Measurements from ENCODE around the gene CDY2B. TPM values are rescaled to one million over a fixed set of nuclear protein-coding genes. Genes with fewer than 3 reads are reported as not detected.
"Not testable (repeated sequence)": the region's sequence is repeated elsewhere in the genome, so short reads cannot be mapped to it uniquely, and the experiment has no call there.

The CDY2B gene, protein sequence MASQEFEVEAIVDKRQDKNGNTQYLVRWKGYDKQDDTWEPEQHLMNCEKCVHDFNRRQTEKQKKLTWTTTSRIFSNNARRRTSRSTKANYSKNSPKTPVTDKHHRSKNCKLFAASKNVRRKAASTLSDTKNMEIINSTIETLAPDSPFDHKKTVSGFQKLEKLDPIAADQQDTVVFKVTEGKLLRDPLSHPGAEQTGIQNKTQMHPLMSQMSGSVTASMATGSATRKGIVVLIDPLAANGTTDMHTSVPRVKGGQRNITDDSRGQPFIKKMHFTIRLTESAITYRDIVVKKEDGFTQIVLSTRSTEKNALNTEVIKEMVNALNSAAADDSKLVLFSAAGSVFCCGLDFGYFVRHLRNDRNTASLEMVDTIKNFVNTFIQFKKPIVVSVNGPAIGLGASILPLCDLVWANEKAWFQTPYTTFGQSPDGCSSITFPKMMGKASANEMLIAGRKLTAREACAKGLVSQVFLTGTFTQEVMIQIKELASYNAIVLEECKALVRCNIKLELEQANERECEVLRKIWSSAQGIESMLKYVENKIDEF
- not detected for total RNA-seq

DNA sequence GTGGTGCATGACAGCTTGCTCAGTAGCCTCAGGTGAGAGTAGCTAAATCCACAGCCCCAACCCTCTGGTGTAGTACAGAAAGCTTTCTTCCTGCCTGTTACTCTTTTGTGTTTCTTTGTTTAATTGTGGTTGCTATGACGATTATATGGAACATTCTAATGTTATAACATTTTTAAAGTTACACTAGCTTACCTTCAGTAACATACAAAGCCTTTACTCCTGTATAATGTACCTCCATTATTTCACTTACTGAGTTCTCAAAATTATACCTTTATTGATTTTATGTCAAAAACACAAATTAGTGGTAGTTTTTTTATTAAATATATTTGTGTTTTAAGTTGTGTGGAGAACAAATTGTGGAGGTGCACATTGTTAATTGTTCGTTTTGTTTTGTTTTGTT is at the start of gene CDY2B:
TSS of gene CDY2B (minus strand) at position 101 of the 400 bp plus-strand sequence. CDS start 328 bp downstream, outside the sequence.
- H3K27me3 Mint-ChIP-seq; H3K27ac Mint-ChIP-seq; H3K4me3 Mint-ChIP-seq; DNase-seq; H3K36me3 Mint-ChIP-seq; POLR2A ChIA-PET; H3K4me1 Mint-ChIP-seq; H3K9me3 Mint-ChIP-seq; ATAC-seq (ENCODE audit: low read depth): not testable (repeated sequence)

DNA sequence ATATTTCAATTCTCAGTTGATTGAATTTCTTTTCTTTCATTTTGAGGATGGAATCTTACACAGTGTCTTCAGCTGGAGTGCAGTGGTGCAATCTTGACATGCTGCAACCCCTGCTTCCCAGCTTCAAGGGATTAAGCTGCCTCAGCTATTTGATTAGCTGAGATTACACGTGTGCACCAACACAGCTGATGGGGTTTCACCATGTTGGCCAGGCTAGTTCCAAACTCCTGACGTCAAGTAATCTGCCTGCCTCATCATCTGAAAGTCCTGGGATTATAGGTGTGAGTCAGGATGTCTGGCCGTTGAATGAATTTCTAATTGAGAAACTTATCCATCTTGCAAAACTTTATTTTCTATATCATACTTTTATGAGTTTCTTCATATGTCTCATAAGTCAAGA is 28.0 kb upstream of the CDY2B start:
- ATAC-seq (ENCODE audit: low read depth); H3K9me3 Mint-ChIP-seq; H3K27ac Mint-ChIP-seq; H3K36me3 Mint-ChIP-seq; POLR2A ChIA-PET; DNase-seq; H3K27me3 Mint-ChIP-seq; H3K4me1 Mint-ChIP-seq; H3K4me3 Mint-ChIP-seq: not testable (repeated sequence)

DNA sequence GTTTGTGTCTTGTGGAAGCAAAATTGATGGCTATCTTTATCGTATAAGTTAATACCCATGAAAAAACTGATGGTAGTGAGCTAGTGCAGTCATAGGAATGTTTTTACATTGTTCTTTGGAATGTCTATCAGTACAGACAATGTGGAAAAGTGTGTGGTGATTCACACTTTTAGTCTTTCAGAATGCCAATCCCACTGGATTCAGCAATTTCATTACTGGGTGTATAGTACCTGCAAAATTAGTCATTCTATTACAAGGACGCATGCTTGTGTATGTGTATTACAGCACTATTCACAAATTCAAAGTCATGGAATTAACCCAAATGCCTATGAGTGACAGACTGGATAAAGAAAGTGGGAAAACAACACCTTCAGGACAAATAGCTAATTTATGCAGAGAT is 27.3 kb upstream of the CDY2B start:
- H3K9me3 Mint-ChIP-seq; H3K27me3 Mint-ChIP-seq; H3K4me3 Mint-ChIP-seq; ATAC-seq (ENCODE audit: low read depth); DNase-seq; H3K36me3 Mint-ChIP-seq; H3K4me1 Mint-ChIP-seq; POLR2A ChIA-PET; H3K27ac Mint-ChIP-seq: not testable (repeated sequence)

DNA sequence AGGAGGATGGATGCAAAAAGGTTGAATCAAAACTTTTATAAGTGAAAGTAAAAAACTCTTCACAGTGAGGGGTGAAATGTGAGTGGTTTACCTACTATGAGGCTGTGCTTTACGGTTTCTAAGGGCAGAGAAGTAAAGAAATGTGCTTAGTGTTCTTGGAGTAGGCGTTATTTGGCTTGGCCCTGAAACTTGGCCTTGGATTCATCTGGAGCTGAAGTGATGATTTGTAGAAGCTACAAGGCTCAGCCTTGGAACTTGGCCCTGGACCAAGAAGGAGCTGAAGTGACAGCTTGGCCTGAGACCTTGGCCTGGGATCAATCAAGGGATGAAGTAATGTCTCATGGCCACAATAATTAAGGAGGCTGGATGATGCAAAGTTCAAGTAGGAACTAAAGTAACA is 1.7 kb upstream of the CDY2B start:
- ATAC-seq (ENCODE audit: low read depth); H3K4me1 Mint-ChIP-seq; DNase-seq; H3K4me3 Mint-ChIP-seq; H3K9me3 Mint-ChIP-seq; POLR2A ChIA-PET; H3K36me3 Mint-ChIP-seq; H3K27ac Mint-ChIP-seq; H3K27me3 Mint-ChIP-seq: not testable (repeated sequence)

DNA sequence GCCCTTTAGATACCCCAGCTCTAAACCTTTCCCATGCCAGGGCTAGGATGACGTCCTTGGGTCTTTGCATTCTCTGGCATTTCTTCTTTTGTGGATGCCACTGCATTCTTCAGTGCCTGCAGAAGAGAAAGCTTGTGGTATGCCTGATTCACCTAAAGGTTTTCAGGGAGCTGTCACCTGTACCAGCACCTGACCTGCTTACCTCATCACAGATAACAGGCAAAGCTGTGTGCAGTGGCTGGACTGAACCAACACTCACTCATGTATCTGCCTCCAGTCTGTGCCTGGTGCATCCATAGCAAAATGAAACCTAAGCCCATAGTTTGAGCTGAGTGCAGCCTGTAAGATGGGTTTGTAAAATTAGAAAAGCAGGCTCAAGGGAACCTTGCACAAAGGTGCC is 3.3 kb downstream of the CDY2B start:
- POLR2A ChIA-PET, H3K36me3 Mint-ChIP-seq, DNase-seq: not testable (repeated sequence)

DNA sequence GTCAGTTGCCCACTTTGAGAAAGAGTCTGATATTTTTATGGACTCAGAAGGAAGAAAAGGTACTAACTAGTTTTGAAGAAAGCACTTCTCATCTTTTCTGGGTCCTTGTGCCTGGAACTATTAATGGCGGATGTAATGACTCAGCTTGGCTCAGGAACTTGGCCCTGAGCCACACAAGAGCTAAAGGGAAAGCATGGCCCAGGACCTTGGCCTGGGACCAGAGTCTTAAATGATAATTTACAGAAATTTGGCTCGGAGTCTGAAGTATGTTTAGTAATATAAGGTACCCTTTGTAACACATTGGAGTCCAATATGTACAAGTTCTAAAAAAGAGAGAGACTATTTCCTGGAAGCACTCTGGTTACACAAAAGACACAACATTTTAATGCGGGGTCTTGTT is 4.6 kb downstream of the CDY2B start:
- H3K4me3 Mint-ChIP-seq; ATAC-seq (ENCODE audit: low read depth); H3K27ac Mint-ChIP-seq; DNase-seq; POLR2A ChIA-PET; H3K36me3 Mint-ChIP-seq; H3K9me3 Mint-ChIP-seq; H3K27me3 Mint-ChIP-seq; H3K4me1 Mint-ChIP-seq: not testable (repeated sequence)

More for the DNA sequence above, 3.3 kb downstream of the CDY2B start:
- H3K9me3 Mint-ChIP-seq; H3K27me3 Mint-ChIP-seq; H3K4me1 Mint-ChIP-seq; H3K4me3 Mint-ChIP-seq; ATAC-seq (ENCODE audit: low read depth); H3K27ac Mint-ChIP-seq: not testable (repeated sequence)

DNA sequence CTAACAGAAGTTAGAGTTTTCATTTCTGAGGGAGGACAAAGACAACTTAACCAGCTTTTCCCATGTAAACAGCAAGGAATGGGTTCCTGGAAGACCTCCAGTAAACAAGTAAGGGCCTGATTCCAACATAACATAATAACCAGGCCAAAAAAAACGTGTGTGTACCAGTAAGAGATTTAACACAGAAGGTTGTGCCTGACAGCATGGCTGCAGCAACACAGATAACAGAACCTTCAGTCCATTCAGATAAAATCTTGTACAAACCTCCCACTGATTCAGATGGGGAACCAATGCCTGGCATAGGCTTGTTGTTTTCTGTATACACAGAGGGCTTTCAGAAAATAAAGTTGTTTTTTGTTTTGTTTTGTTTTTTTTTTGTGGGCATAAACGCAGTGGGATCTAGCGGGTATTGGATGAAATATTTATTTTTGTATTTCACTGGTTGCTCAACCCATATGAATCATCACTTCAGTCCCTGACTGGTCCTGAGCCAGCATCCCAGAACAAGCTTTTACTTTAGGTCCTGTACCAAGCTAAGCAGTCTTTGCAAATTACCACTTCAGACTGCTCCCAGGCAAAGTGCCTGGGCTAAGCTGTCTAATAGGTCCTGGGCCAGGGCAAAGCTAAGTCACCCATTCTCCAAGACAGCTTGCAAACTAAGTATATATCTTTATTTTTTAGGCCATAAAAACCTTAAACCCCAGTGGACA is 8.7 kb downstream of the CDY2B start:
- POLR2A ChIA-PET; H3K9me3 Mint-ChIP-seq; ATAC-seq (ENCODE audit: low read depth); H3K27ac Mint-ChIP-seq; H3K27me3 Mint-ChIP-seq; H3K36me3 Mint-ChIP-seq; DNase-seq; H3K4me1 Mint-ChIP-seq; H3K4me3 Mint-ChIP-seq: not testable (repeated sequence)

DNA sequence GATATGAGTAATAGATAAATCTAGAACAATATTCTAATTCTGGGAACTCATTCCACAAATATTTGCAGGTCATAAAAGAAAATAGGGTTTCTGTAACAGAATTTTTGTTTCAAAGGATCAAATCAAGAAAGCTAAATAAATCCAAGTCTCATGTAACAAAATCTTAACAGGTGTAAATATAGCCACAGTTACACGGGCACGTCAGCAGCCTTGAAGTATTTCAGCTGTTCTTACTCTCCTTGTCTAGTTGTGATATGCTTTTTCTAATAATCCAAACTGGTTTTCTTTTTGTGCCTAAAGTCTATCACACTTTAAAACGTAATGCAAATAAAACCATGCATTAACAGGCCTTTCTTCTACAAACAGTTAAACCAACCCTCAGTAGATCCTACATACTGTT is 9.3 kb downstream of the CDY2B start:
- DNase-seq; ATAC-seq (ENCODE audit: low read depth); H3K36me3 Mint-ChIP-seq; POLR2A ChIA-PET; H3K27ac Mint-ChIP-seq; H3K27me3 Mint-ChIP-seq; H3K9me3 Mint-ChIP-seq; H3K4me3 Mint-ChIP-seq; H3K4me1 Mint-ChIP-seq: not testable (repeated sequence)

DNA sequence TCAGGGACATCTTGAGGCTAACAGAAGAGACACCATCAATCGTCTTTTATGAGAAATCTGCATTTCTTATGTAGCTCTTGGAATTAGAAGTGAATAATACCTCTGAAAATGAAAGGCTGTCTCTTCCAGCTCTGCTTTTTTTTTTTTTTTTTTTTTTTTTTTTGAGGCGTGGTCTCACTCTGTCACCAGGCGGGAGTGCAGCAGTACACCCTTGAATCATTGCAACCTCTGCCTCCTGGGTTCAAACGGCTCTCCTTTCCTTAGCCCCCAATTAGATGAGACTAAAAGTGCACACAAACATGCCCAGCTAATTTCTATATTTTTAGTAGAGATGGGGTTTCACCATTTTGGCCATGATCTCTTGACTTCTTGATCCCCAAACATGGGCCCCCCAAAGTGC is 12.2 kb downstream of the CDY2B start:
- not testable (repeated sequence) for ATAC-seq (ENCODE audit: low read depth)

DNA sequence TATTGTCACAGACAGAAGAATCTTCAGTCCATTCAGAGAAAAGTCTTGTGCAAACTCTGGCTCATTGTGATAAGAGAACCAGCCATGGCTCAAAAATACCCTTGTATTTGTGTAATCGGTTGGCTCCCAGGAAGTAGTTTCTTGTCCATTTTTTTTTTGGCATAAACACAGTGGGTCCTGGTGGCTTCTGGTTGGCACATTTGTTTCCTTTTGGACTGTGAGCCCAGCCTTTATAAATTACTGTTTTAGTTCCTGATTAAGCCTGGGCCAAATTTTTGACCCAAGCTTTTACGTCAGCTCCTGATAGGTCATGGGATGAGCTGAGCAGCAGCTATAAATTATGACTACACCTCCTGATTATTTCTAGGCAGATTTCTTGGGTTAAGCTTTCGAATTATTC is 19.4 kb downstream of the CDY2B start:
- POLR2A ChIA-PET; DNase-seq; H3K4me3 Mint-ChIP-seq; H3K9me3 Mint-ChIP-seq; H3K4me1 Mint-ChIP-seq; H3K27me3 Mint-ChIP-seq; H3K36me3 Mint-ChIP-seq; ATAC-seq (ENCODE audit: low read depth); H3K27ac Mint-ChIP-seq: not testable (repeated sequence)

More for the DNA sequence above, 12.2 kb downstream of the CDY2B start:
- H3K36me3 Mint-ChIP-seq, H3K4me3 Mint-ChIP-seq, H3K4me1 Mint-ChIP-seq, POLR2A ChIA-PET, H3K9me3 Mint-ChIP-seq, H3K27me3 Mint-ChIP-seq, H3K27ac Mint-ChIP-seq, DNase-seq: not testable (repeated sequence)

DNA sequence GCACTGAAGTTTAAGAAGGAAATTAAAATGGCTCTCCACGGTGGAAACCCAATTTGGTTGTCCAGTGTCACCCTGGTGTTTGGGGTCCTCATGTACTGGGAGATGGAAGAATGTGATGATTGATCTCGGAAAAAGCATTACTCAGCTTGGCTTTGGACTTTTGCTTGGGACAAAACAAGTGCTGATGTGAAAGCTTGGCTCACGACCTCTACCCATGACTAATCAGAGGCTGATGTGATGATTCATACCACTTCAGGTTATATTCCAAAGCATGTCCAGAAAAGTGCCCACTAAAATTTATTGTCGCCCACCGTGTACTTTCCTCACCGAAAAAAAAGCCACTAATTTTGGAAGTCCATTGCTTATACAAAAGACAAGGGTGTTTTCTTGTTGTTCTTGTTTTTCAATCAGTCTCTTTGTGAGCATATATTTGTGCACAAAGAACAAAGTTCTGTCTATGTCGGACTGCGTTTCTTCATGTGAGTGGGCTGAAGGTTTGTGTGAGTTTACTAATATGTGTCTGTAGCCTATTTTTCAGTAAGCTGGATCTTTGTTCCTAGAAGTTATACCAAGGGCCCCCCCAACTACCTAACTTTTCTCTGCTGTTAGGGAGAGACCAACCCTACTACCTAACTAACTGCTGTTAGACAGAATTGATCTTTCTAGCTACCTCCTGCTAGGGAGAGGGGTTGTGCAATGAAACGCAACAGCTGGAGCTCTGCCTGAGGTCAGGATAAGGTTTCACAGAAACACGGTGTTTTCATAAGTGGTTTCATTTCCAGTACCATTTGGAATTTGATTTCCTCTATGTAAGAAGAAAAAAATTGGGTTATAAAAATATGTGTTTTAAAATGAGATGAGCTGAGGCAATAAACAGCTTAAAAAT is 22.8 kb downstream of the CDY2B start:
- H3K27me3 Mint-ChIP-seq; H3K4me3 Mint-ChIP-seq; ATAC-seq (ENCODE audit: low read depth); POLR2A ChIA-PET; H3K27ac Mint-ChIP-seq; H3K9me3 Mint-ChIP-seq; H3K4me1 Mint-ChIP-seq; H3K36me3 Mint-ChIP-seq; DNase-seq: not testable (repeated sequence)

DNA sequence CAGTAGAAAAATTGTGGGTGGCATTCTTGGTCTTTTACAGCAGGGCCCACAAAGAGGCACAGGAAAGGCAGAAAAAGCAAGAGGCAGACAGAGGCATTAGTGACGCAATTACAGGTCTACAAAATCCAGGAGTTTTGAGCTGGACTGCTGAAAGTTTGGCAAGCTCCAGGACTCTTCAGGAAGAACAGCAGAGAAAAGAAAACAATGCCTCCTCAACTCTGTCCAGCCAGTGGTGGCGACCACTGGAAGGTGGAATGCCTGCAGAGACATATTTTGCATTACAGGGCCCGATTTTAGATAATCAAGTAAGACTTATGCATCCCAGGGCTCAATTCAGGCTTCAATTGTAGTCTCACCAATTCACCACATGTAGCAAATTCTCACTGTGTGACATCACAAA is 23.5 kb downstream of the CDY2B start:
- H3K27ac Mint-ChIP-seq = not testable (repeated sequence)

DNA sequence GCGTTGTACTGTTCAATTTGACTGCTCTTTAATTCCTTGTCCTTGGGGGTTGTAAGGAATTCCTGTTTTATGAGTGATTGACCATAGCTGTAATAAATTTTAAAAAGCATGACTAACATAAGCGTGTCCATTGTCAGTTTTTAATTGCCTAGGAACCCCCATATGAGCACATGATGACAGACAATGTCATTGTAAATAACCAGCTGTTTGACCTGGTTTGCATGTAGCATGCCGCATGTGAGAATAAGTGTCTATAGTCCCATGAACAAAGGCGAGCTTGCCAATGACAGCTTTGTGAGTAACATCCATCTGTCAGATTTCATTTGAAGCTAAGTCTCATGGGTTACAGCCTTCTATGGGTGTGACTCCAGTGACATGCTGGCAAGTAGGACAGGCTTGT is 30.9 kb downstream of the CDY2B start:
- H3K4me3 Mint-ChIP-seq; H3K9me3 Mint-ChIP-seq; POLR2A ChIA-PET; DNase-seq; H3K4me1 Mint-ChIP-seq; H3K27me3 Mint-ChIP-seq; H3K36me3 Mint-ChIP-seq; H3K27ac Mint-ChIP-seq; ATAC-seq (ENCODE audit: low read depth): not testable (repeated sequence)

More for the DNA sequence above, 23.5 kb downstream of the CDY2B start:
- DNase-seq; H3K36me3 Mint-ChIP-seq; ATAC-seq (ENCODE audit: low read depth); H3K9me3 Mint-ChIP-seq; H3K4me1 Mint-ChIP-seq; H3K27me3 Mint-ChIP-seq; POLR2A ChIA-PET; H3K4me3 Mint-ChIP-seq: not testable (repeated sequence)

Measured in activated naive CD8-positive, alpha-beta T cell treated with anti-CD3 and anti-CD28 coated beads, Interleukin-2, amount 10 ng/mL, durations not matched to agents 7 days and 5 days (primary cell).